ENCODE data around the gene PTPRN2.

Gene PTPRN2

DNA sequence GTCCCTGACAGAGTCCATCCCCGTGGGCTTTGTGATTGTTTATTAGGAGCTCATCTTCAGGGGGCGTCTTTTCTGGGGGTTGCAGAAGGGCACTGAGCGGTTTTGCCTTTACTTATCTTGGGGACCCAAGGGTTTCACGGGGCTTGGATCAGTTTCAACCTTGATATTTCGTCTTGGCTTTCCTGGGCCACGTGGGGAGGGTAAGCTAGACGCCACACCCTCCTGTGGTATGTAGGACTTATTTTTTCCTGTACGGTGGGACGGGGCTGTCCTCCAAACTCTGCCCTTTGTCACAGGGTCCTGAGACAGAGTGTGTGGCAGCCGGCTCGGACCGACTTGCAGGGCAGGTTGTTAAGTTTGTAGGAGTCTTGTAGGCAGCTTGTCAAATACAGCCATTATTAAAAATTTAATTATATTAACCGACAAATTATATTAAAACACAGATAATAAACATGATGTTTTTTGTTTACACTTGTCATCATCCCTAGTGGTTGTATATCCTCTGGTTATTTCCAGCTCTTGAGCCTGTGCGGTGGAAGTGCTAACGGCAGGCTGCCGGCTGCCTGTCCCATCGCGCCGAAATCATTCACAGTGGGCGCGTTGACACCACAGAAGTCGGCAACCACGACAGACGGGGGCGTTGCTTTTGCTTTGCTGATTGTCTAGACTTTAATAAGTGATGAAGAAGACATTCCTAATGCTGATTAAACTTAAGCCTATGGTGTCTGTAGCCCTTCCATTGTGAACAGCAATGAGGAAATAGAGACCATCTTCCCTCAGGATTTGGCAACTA is 1057.7 kb downstream of the PTPRN2 start:
- no peak for DNase-seq (ENCODE audit: low read depth)
- no peak overlapping the region for H3K4me3 ChIP-seq (ENCODE audit: low read depth, low read length)
- TF ChIP-seq, protein P1, sequence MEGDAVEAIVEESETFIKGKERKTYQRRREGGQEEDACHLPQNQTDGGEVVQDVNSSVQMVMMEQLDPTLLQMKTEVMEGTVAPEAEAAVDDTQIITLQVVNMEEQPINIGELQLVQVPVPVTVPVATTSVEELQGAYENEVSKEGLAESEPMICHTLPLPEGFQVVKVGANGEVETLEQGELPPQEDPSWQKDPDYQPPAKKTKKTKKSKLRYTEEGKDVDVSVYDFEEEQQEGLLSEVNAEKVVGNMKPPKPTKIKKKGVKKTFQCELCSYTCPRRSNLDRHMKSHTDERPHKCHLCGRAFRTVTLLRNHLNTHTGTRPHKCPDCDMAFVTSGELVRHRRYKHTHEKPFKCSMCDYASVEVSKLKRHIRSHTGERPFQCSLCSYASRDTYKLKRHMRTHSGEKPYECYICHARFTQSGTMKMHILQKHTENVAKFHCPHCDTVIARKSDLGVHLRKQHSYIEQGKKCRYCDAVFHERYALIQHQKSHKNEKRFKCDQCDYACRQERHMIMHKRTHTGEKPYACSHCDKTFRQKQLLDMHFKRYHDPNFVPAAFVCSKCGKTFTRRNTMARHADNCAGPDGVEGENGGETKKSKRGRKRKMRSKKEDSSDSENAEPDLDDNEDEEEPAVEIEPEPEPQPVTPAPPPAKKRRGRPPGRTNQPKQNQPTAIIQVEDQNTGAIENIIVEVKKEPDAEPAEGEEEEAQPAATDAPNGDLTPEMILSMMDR (conservative IDR thresholded peaks at IDR 0.05; ENCODE audit: low read depth, low read length), result no peak

DNA sequence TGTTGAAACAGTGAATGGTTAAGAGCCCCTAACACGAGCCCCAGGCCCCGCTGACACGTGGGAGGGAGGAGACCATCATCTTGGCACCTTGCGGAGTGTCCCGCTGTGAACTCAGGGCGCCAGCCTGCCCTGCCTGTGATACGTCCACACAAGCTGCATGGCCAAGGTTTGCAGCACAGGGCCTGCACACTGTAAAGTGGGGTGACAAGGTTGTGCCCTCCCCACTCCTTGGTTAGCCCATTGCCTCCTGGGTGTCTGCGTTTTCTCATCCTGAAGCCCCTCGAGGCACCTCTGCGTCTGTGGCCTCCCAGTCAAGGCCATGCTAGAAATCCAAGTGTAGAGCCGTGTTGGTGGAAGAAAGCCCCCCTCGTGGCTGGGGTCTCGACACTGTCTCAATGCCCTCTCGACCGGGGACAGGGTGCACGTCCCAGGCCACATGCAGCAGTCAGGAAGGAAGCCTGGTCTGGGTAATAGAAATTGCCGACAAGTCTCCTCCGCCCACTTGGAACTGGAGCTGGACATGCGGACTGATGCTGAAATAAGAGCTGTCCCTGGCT is 1058.8 kb downstream of the PTPRN2 start:
- TF ChIP-seq, protein P1 (conservative IDR thresholded peaks at IDR 0.05; ENCODE audit: low read depth, low read length), result no peak
- DNase-seq (ENCODE audit: low read depth), result no peak
- H3K4me3 ChIP-seq (ENCODE audit: low read depth, low read length), result no peak overlapping the region

DNA sequence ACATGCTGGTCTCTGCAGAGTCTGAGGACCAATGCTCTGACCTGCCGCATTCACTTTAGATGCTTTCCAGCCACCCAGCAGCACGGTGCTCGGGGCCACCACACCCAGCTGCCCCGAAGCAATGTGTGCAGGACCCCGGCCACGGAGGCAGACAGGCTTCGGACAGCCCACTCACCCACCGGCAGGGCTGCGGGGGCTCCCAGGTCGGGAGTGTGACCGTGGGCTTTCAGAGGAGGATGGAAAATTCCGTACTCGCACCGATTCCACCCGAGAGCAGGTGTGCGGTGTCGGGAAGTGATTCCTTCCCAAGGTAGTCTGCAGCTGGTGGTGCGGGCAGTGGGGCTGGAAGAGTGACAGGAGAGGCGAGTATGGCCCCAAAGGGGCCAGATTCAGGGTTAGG is 1059.9 kb downstream of the PTPRN2 start:
- no peak for DNase-seq (ENCODE audit: low read depth)
- TF ChIP-seq, protein P1 (conservative IDR thresholded peaks at IDR 0.05; ENCODE audit: low read depth, low read length), result no peak

DNA sequence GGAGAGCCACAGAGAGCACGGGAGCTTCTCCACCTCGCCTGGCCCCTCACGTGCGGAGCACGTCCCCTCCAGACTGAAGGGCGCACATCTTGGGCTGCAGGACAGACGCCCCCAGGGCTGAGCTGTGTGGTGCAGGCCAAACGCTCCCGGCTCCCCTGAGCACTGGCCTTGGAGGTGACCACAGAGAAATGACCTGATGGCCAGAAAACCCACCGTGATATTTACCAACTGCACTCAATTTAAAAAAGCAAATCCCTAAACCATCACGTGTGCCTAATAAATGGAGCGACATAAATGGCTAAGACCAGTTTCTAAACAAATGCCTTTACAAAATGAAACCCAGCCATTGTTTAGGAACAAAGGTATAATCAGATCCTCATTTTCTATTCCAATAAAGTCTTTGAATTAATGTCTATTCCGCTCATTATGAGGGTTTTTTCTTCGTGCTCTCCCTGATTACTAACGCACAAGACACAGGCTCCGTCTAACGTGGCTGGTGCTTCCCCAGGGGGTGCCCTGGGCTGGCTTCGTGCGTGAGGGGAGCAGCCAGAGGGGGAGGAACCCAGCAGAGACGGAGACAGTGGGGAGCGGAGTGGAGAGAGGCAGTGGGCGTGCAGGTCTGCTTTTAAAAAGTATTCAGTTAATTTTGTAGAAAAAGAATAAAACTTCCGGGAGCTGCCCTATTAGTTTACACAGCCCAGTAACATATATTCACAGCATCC is 1060.5 kb downstream of the PTPRN2 start:
- TF ChIP-seq, protein P1 (conservative IDR thresholded peaks at IDR 0.05; ENCODE audit: low read depth, low read length), result no peak
- H3K4me3 ChIP-seq (ENCODE audit: low read depth, low read length), result no peak overlapping the region
- DNase-seq (ENCODE audit: low read depth), result no peak

More for the DNA sequence above, 1059.9 kb downstream of the PTPRN2 start:
- no peak overlapping the region for H3K4me3 ChIP-seq (ENCODE audit: low read depth, low read length)

DNA sequence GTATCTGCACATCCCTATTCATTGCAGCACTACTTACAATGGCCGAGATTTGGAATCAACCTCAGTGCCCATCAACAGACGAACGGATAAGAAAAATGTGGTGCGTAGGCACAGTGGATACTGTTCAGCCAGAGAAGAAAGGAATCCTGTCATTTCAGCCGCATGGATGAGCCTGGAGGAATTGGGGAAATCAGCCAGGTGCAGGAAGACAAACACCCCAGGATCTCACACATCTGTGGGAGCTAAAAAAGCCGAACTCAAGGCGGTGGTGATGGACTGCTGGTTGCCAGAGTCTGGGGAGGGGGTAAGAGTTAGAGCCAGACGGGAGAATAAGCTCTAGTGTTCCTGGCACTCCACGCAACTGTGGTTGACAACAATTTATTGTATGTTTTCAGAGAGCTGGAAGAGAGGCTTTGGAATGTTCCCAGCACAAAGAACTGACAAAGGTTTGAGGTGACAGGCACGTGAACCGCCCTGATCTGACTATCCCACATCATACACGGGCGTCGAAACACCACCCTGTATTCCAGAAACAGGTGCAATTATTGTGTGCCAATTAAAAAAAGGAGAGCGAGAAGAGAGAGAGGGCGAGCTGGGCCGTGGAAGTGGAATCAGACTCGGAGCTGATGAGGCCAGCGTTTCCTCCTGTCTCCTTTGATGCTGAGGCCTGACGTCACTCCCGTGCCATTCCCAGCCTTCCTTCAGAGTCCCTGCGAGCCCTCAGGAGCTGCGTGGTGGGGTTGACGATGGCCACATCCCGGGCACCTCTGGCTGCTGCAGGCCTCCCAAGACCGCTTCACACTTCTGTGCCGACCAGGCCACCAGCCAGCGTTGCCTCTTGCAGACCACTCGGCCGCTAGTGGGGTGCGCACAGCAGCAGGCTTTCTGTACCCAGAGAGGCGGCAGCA is 1061.4 kb downstream of the PTPRN2 start:
- TF ChIP-seq, protein P1 (conservative IDR thresholded peaks at IDR 0.05; ENCODE audit: low read depth, low read length), result no peak
- no peak overlapping the region for H3K4me3 ChIP-seq (ENCODE audit: low read depth, low read length)
- DNase-seq (ENCODE audit: low read depth), result no peak

DNA sequence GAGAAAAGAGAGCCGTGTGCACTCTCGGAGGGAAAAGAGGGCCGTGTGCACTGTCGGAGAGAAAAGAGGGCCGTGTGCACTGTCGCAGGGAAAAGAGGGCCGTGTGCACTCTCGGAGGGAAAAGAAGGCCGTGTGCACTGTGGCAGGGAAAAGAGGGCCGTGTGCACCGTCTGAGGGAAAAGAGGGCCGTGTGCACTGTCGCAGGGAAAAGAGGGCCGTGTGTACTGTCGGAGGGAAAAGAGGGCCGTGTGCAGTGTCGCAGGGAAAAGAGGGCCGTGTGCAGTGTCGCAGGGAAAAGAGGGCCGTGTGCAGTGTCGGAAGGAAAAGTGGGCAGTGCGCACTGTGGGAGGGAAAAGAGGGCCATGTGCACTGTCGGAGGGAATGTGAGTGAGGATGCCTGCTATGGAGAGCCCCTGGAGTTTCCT is 1062.1 kb downstream of the PTPRN2 start:
- no peak overlapping the region for H3K4me3 ChIP-seq (ENCODE audit: low read depth, low read length)
- TF ChIP-seq, protein P1 (conservative IDR thresholded peaks at IDR 0.05; ENCODE audit: low read depth, low read length), result no peak
- DNase-seq (ENCODE audit: low read depth), result no peak

Data from choroid plexus epithelial cell (primary cell).